GM12872 (cell line): ENCODE results near the gene ZNF735.

Experiments
- CTCF ChIP-seq: IDR thresholded peaks from 3 replicates; pipeline ENCODE4 v1.5.1; 2011; ENCODE audit warnings: low read depth, mild to moderate bottlenecking, low read length, moderate library complexity; ENCODE audit not compliant: insufficient read depth

ZNF735 gene

GRCh38 chr7:64266341-64266919 lies 59.4 kb downstream of the ZNF735 start:
- TF ChIP-seq CTCF: no peak
